Lower leg skin (tissue), 4 donors: ENCODE data around the gene PPP1R3F. TPM values are rescaled to one million over a fixed set of nuclear protein-coding genes. Genes with fewer than 3 reads are reported as not detected.

Experiments used
- DNase-seq, 2 donors: peaks; one replicate each; pipeline ENCODE4 v3.0.0-alpha.2; 2019; ENCODE audit warnings: low spot score in 2 of 2
- H3K4me3 ChIP-seq: fragments of 200-600 bp; sonication (generic); 2 replicates; pipeline ENCODE4 v1.5.1; 2017; ENCODE audit warnings: mild to moderate bottlenecking, low read depth; ENCODE audit not compliant: poor library complexity, severe bottlenecking
- CTCF ChIP-seq, 3 donors: fragments of 450-650 bp; IDR thresholded peaks; one replicate each; pipeline ENCODE4 v1.5.1; 2016; ENCODE audit warnings: antibody characterized with exemption in 3 of 3, mild to moderate bottlenecking in 3 of 3, moderate library complexity in 2 of 3
- POLR2A ChIP-seq, 2 donors: fragments of 450-650 bp; IDR thresholded peaks; one replicate each; pipeline ENCODE4 v1.6.1; 2016 to 2017; ENCODE audit warnings: antibody characterized with exemption in 2 of 2, mild to moderate bottlenecking in 1 of 2, moderate library complexity in 1 of 2
- WGBS, 2 donors: methylation state at CpG; one replicate each; pipeline ENCODE4 v1.1.5; 2018; 5-methylcytosine and 5-hydroxymethylcytosine counted together
- intact Hi-C: fragments of 100-400 bp; cut with DNase I; formaldehyde crosslinking; loops from one replicate; pipeline ENCODE4 v1.15.0; 2023; ENCODE audit warnings: low total_unique reads
- total RNA-seq, 4 donors: library from RNA; depleted of rRNA; stranded (reverse); fragments of >200 nt; gene quantifications; one replicate each; pipeline ENCODE4 v1.1.0, GENCODE V29; 2016

Gene PPP1R3F
- total RNA-seq, 4 donors from 2014 or later, result 4.7 to 10.9 (median 5.6) TPM

GRCh38 chrX:49233887-49234555 is 35.6 kb upstream of the PPP1R3F start:
- 73 to 74% methylated on average over 8 to 53 of the region's 56 CpGs for WGBS, 2 donors

GRCh38 chrX:49237060-49237459 is 32.5 kb upstream of the PPP1R3F start:
- 85 to 89% methylated on average over 9 of the region's 9 CpGs for WGBS, 2 donors
- no peak for DNase-seq
- H3K4me3 ChIP-seq, result no peak overlapping the region
- intact Hi-C loops, result no loop called here
- TF ChIP-seq POLR2A (IDR thresholded peaks at IDR 0.05), result no peak

More at GRCh38 chrX:49233887-49234555, 35.6 kb upstream of the PPP1R3F start:
- intact Hi-C loops, result no loop called here
- TF ChIP-seq CTCF (IDR thresholded peaks at IDR 0.05) (no peak), POLR2A (IDR thresholded peaks at IDR 0.05) (no peak)
- DNase-seq, result no peak
- H3K4me3 ChIP-seq, result no peak overlapping the region

GRCh38 chrX:49238735-49239134 is 30.9 kb upstream of the PPP1R3F start:
- 80 to 93% methylated on average over 7 of the region's 7 CpGs for WGBS, 2 donors
- no peak overlapping the region for H3K4me3 ChIP-seq
- DNase-seq, result no peak
- no peak for TF ChIP-seq CTCF (IDR thresholded peaks at IDR 0.05)
- TF ChIP-seq POLR2A (IDR thresholded peaks at IDR 0.05), result no peak
- intact Hi-C loops, result no loop called here

- DNase-seq, result no peak
- intact Hi-C loops, result no loop called here
- WGBS, 2 donors, result 80 to 95% methylated on average over 11 to 12 of the region's 12 CpGs
- no peak for TF ChIP-seq CTCF (IDR thresholded peaks at IDR 0.05)
- no peak for TF ChIP-seq POLR2A (IDR thresholded peaks at IDR 0.05)
- H3K4me3 ChIP-seq, result no peak overlapping the region
Measured at GRCh38 chrX:49242545-49243066, 27.0 kb upstream of the PPP1R3F start.

- H3K4me3 ChIP-seq, result no peak overlapping the region
- intact Hi-C loops, result no loop called here
- TF ChIP-seq CTCF (IDR thresholded peaks at IDR 0.05) (no peak), POLR2A (IDR thresholded peaks at IDR 0.05) (no peak)
- 85 to 86% methylated on average over 6 to 12 of the region's 12 CpGs for WGBS, 2 donors
- no peak for DNase-seq
Measured at GRCh38 chrX:49243166-49243565, 26.4 kb upstream of the PPP1R3F start.

- H3K4me3 ChIP-seq, result no peak overlapping the region
- 85 to 100% methylated on average over 2 of the region's 2 CpGs for WGBS, 2 donors
- intact Hi-C loops, result no loop called here
- no peak for TF ChIP-seq POLR2A (IDR thresholded peaks at IDR 0.05)
- TF ChIP-seq CTCF (IDR thresholded peaks at IDR 0.05), result no peak
- DNase-seq, result no peak
Measured at GRCh38 chrX:49244207-49244606, 25.4 kb upstream of the PPP1R3F start.
